Mammary epithelial cell (primary cell): ENCODE data around the gene ZNF236.

Experiments
- EZH2 ChIP-seq: IDR thresholded peaks from 2 replicates; pipeline ENCODE4 v1.6.1; 2012; ENCODE audit warnings: low read length, inconsistent platforms, borderline replicate concordance
- TF ChIP-seq, protein P1 (sequence below), 2 donors: IDR thresholded peaks in 1 of 2; conservative IDR thresholded peaks in 1 of 2; 2 replicates each; pipeline ENCODE4 v1.5.1; 2011 to 2012; ENCODE audit warnings: inconsistent platforms in 2 of 2, low read length in 2 of 2, mild to moderate bottlenecking in 2 of 2, control low read depth in 1 of 2, low read depth in 1 of 2; ENCODE audit not compliant: insufficient read depth in 1 of 2; ENCODE audit errors: extremely low read depth in 1 of 2

DNA sequence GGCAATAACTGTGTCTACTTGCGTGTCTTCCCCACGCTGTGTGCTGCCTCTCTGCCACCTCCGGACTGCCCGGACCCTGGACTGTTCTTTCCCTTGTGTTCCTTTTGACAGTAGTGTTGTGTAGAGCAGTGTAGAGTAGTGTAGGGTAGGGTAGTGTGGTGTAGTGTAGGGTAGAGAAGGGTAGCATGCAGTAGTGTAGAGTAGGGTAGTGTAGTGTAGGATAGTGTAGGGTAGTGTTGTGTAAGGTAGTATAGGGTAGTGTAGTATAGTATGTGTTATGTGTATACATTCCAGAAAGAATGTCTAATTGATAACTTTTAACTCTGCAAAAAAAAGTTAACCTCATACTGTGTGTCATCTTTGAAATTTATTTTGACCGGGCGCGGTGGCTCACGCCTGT is 49.7 kb upstream of the ZNF236 start:
- no peak for TF ChIP-seq EZH2
- TF ChIP-seq, protein P1, sequence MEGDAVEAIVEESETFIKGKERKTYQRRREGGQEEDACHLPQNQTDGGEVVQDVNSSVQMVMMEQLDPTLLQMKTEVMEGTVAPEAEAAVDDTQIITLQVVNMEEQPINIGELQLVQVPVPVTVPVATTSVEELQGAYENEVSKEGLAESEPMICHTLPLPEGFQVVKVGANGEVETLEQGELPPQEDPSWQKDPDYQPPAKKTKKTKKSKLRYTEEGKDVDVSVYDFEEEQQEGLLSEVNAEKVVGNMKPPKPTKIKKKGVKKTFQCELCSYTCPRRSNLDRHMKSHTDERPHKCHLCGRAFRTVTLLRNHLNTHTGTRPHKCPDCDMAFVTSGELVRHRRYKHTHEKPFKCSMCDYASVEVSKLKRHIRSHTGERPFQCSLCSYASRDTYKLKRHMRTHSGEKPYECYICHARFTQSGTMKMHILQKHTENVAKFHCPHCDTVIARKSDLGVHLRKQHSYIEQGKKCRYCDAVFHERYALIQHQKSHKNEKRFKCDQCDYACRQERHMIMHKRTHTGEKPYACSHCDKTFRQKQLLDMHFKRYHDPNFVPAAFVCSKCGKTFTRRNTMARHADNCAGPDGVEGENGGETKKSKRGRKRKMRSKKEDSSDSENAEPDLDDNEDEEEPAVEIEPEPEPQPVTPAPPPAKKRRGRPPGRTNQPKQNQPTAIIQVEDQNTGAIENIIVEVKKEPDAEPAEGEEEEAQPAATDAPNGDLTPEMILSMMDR (conservative IDR thresholded peaks at IDR 0.05 in 1 of 2, IDR thresholded peaks at IDR 0.05 in 1 of 2; ENCODE audit: extremely low read depth in 1 of 2, insufficient read depth in 1 of 2, low read depth in 1 of 2, low read length in 2 of 2): no peak
